HG03095 (cell line): ENCODE results near the gene CARD14.
"Not testable (repeated sequence)": the region's sequence is repeated elsewhere in the genome, so short reads cannot be mapped to it uniquely, and the experiment has no call there.

Experiments
- ATAC-seq: cut with Tn5 transposase; IDR thresholded peaks from one replicate; pipeline ENCODE4 v1.9.1; 2021; ENCODE audit warnings: moderate library complexity; ENCODE audit not compliant: unreplicated experiment

The CARD14 gene

DNA sequence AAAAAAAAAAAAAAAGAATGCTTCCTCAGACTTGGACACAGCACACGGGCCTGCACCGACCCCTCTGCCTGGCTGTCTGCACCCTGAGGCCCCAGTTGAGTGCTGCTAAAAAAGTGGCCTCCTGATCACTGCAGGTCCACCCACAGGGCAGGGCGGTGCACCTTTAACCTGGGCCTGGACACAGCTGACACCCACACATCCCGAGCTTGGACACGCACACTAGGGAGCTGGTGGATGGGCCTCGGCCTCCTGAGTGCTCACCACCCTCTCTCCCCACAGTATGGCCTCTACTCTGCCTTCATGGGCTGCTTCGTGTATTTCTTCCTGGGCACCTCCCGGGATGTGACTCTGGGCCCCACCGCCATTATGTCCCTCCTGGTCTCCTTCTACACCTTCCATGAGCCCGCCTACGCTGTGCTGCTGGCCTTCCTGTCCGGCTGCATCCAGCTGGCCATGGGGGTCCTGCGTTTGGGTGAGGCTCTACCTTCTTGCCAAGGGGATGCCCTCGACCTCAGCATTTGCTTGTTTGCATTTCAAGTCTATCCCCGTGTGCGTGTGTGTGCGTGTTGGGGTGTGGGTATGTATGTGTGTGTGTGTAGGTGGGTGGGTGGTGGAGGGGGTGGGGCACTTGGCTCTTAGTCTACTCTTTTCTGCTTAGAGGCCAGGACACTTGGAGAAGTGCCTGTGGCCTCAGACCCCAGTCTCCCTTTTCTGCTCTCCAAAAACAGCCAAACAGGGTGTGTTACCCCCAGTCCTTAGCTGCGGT lies 52.7 kb downstream of the CARD14 start:
- no peak for ATAC-seq

DNA sequence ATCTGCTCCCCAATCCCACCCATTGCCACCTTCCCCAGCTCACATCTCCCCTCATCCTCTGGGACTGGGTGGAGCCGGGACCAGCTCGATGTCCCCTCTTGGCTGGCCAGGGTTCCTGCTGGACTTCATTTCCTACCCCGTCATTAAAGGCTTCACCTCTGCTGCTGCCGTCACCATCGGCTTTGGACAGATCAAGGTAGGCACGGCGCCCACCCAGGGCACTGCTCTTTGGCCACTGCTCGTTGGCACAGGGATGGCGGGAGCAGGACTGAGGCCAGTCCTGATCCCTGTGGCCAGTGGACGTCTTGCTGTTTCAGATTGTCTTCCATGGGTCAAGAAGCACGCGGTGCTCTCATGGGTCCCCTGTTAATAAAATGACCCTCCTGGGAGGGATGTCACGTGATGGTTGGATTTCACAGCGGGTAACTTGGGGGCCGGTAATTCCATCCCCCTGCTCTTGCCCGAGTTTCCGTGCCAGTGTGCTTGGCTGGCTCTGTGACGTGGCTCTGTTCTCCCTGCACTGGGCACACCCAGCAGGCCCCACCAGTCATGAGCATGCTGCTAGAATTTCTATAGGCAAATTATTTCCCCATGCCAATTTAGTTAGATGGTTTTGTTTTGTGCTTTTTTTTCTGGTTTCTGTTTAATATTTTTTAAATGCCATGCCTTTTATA lies 53.4 kb downstream of the CARD14 start:
- no peak for ATAC-seq

DNA sequence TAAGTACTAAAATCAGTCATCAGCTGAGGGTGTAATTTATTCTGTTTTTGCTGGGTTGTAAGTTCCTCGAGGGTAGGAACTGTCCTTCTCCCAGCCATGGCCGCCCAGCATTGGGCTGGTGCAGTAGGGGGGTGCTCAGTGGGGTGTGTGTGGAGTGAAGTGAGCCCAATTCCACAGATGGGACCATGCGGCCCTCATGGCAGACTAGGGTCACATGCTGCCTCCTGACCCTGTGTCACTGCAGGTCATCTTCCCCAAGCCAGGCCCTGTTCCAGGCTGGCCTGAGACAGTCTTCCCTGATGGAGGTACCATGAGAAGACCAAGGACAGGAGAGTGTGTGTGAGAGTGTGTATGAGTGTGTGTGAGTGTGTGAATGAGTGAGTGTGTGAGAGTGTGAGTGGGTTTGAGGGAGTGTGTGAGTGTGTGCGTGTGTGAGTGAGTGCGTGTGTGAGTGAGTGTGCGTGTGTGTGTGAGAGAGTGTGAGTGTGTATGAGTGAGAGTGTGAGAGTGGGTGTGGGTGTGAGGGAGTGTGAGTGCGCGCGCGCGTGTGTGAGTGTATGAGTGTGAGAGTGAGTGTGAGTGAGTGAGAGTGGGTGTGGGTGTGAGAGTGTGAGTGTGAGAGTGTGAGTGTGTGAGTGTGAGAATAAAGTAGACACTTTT lies 54.1 kb downstream of the CARD14 start:
- no peak for ATAC-seq

DNA sequence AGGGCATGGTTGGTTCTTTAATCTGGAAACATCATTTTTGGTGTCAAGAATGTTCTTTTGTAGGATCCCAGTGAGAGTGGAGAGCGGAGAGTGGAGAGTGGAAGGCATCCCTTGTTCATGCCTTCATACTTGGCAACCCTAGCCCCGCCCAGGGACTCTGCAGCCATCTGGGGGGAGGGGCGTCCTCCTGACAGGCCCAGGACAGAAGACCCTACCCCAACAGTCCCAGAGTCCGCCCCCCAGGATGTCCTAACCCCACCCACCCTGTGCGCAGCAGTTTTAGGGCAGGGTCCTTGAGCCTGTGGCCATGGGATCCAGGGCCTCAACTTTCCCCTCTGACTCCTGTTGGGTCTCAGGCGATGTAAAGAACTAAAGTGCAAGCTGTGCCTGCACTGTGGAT lies 54.9 kb downstream of the CARD14 start:
- ATAC-seq = no peak

DNA sequence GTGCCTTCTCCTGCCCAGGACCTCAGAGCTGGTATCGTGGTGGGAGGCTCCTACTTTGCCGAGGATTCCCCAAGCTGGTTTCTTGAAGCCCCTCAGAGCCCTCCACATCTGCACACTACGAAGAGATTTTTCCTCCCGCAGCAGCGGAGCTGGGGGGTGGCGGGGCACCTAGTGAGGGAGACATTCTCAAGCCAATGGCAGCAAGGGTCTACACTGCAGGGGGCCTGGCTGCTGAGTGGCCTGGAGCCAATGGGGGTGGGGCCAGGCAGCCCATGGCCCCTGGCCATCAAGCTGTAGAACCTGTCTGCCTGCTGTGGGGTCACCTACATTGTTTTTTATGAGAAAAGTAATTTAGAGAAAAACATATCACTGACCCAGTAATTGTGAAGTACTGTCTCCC lies 55.4 kb downstream of the CARD14 start:
- ATAC-seq = no peak

DNA sequence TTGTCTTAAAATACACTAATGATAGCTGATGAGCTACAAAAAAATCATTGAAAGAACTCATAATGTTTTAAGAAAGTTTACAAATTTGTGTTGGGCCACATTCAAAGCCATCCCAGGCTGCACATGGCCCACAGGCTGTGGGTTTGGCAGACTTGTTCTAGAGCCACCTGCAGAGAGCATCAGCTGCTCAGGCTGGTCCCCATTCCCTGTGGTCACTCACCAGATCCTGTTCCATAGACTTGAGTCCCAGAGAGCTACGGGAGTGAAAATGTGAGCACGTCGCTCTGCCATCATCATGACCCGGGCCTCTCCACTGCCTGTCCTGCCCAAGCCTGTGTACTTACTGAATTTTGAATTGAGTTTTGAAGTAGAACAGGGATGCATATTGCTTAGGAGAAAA lies 57.3 kb downstream of the CARD14 start:
- no peak for ATAC-seq

DNA sequence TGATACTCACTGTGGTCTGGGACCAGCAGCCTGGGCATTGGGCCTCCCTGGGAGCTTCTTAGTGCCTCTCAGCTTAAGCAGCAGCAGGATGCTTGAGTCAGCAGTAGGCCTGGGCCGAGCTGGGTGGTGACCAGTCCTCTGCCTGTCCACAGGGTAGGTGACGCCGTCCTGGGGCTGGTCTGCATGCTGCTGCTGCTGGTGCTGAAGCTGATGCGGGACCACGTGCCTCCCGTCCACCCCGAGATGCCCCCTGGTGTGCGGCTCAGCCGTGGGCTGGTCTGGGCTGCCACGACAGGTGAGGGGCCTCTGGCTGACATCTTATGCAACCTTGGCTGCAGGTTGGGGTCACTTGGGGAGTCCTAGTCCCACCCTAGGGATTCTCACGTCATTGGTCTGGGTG lies 57.8 kb downstream of the CARD14 start:
- no peak for ATAC-seq

DNA sequence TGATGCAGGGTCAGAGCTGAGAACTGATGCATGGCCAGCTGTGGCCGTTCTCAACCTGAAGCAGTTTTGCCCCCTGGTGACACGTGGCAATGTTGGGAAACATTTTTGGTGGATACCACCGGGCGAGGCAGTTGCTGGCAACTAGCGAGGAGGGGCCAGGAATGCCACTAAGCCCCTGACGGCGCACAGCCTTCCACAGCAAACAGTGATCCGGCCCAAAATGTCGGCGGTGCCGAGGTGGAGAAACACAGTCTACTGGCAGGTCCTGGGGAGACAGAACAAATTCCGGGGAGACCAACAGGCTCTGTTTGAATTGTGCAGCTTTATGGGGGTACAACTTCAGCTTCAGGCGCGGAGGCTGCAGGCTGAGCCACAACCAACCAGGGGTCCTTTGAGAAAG lies 58.6 kb downstream of the CARD14 start:
- ATAC-seq = no peak

DNA sequence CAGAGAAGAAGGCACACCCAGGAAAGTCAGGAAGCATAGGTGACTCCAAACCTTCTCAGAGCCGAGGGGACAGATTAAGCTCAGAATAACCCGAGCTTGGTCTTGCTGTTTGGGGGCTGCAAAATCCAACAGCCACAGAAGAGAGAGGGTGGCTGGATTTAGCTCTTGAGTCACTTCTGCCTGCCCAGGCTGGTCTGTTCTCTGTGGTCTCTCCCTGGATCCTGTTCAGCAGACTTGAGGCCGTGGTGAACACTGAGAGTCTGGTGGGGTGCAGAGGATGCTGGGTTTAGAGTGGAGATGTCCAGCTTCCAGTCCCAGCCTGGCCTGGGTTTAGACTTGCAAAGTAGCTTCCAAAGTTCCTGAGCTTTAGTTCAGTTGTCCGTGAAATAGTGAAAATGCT lies 59.2 kb downstream of the CARD14 start:
- ATAC-seq = no peak

DNA sequence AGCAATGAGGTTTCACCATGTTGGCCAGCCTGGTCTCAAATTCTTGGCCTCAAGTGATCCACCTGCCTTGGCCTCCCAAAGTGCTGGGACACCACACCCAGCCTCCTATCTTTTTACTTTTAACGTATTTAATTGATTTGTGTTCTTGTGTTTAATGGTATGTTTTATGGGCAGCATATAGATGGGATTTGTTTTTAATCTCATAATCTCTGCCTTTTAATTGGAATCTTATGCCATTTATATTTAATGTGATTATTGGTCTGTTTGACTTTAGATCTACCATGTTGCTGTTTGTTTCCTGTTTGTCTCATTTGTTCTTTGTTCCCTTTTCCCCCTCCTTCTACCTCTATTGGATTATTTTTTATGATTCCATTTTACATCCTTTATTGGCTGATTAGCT lies 62.6 kb downstream of the CARD14 start:
- ATAC-seq = no peak

DNA sequence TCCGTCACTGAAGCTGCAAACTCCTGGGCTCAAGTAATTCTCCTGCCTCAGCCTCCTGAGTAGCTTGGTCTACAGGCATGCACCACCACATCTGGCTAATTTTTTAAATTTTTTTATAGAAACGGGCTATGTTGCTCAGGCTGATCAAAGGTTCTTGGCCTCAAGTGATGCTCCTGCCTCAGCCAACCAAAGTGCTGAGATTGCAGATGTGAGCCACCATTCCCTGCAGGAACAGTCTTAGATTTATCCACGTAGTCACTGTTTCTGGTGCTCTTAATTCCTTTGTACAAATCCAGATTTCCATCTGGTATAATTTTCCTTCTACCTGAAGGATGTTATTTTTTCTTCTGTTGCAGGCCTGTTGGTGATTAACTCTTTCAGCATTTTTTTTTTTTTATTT lies 63.4 kb downstream of the CARD14 start:
- no peak for ATAC-seq

DNA sequence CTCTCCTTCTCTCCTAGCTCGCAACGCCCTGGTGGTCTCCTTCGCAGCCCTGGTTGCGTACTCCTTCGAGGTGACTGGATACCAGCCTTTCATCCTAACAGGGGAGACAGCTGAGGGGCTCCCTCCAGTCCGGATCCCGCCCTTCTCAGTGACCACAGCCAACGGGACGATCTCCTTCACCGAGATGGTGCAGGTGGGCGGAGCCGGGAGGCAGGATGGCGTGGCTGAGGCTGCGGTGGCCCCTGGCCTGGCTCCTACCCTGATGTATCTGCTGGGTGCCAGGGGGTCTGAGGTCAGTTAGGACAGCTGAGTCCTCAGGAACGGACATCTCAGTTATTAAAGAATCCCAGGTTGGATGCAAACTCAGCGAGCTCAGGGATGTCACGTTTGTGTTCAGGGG lies 67.1 kb downstream of the CARD14 start:
- no peak for ATAC-seq

DNA sequence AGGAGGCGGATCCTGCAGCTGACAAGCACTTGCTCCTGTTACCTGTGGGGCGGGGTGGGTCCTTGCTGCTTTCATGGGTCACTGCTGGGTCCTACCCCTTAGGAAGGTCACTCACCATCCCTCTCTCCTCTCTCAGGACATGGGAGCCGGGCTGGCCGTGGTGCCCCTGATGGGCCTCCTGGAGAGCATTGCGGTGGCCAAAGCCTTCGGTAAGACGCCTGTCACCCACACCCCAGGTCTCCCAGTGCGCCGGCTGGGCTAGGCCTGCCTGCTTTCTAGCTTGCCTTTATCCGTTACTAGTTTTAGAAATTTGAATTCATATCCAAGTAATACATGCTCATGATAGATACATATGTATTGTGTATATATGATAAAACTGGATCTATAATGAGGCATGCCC lies 67.6 kb downstream of the CARD14 start:
- no peak for ATAC-seq

DNA sequence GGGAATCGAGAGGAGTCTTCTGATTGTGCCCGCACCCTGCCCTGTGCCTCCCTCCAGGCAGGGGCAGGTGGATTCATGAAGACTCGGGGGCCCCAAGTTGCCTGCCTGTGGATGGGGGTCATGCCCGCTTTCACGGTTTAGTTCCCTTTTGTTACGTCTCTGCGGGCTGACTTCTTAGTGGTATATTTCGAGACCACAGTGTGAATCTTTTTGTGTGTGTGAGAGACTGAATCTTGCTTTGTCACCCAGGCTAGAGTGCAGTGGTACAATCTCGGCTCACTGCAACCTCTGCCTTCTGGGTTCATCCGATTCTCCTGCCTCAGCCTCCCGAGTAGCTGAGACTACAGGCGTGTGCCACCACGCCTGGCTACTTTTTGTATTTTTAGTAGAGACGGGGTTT lies 72.7 kb downstream of the CARD14 start:
- ATAC-seq = no peak

DNA sequence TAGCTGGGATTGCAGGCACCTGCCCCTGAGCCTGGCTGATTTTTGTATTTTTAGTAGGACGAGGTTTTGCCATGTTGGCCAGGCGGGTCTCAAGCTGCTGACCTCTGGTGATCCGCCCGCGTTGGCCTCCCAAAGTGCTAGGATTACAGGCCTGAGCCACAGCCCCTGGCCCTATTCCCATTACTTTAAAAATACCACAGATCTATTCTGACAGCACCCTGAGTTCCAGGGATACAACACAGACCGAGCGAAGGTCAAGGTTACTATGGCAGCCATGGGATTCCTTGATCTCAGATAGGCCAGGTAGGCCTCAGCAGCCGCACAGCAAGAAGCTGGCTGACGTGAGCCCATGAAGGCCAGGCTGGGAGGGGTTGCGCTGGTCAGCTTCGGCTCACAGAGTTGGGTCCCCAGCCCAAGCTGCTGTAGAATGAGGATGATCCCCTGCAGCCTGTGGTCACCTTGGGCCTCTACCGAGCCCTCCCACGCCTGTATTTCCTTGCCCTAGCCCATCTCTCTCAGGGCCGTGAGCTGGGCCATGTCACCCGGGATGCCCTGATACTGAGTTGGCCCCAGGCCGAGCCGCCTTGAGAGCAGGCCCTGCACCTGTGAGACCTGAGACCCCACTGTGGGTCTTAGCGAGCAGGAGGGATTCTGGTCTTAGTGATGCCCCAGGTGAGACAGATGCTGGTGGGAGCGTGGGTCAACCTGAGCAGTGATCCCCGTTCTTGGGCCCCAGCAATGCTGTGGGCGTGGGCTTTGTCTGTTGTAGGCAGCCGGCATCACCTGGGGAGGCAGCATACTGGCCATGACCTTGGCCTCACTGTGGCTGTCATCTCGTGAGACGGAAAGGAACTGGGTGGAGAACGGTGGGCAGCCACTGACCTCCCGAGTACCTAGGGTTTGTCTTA lies 74.0 kb downstream of the CARD14 start:
- no peak for ATAC-seq

DNA sequence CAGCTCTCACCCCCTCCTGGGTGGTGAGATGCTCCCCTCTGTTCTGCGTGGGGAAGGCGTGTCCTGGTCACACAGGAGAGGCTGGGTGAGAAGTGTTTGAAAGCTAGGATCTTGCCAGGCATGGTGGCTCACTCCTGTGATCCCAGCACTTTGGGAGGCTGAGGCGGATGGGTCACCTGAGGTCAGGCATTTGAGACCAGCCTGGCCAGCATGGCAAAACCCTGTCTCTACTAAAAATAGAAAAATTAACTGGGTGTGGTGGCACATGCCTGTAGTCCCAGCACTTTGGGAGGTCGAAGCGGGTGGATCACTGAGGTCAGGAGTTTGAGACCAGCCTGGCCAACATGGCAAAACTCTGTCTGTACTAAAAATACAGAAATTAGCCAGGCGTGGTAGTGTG lies 74.6 kb downstream of the CARD14 start:
- ATAC-seq = not testable (repeated sequence)

DNA sequence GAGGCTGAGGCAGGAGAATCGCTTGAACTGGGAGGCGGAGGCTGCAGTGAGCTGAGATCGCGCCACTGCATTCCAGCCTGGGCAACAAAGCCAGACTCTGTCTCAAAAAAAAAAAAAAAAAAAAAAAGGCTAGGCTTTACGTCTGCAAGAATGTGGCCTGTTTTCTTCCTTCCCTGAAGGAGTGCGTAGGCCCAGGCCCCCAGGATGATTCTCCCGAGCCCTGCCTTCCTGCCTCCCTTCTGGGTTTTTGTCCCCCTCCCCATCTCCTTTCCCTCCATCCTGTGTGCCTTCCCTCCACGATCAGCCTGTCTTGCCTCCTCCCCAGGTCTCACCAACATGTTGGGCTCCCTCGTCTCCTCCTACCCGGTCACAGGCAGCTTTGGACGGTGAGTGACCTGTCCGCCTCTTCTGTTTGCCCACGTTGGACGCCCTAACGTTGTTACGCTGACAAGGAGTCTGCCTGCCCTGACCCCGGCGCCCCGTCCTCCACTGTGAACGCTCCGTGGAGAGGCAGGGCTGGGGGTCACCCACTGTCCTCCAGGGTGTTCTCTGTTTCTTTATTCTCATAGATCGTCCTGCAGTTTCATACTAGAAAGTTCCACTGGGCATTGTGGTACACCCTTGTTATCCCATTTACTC lies 75.2 kb downstream of the CARD14 start:
- no peak for ATAC-seq

DNA sequence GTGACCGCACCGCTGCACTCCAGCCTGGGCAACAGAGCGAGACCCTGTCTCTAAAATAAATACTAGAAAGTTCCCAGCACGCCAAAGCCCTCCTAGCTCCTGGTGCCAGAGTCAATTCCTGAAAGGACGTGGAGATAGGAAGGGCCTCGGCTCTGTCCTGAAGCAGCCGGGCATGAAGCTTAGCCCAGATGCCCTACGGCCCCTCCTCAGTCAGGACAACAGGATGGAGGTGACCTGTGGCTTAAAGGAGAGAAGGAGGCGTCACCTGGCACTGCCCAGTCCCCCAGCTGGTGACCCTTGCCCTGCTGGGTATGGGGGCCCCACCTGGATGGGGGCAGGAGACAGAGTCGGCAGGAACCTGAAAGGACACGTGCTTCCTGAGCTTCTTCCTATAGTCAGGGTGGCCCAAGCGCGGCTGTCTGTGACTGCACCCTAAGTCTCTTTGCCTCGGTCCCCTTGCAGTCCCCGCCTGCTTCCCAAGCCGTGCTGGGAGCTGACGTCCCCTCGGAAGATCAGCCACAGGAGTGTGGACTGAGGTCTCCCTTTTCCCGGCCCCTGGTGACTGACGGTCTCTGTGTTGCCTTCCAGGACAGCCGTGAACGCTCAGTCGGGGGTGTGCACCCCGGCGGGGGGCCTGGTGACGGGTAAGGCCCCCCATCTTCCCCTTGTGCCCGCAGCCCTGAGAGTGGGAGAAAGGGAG lies 75.9 kb downstream of the CARD14 start:
- ATAC-seq = no peak

DNA sequence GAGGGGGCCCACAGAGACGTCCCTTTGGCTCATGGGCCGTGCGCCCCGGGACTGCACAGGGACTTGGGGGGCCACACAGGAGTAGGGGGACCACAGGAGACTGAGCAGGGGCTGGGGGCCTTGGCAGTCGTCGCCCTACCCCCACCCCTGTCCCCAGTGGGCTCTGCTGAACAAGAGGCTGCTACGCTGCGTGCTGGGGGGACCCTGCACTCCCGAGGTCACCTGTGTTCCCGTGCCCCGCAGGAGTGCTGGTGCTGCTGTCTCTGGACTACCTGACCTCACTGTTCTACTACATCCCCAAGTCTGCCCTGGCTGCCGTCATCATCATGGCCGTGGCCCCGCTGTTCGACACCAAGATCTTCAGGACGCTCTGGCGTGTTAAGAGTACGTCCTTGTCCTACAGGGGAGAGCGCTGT lies 76.4 kb downstream of the CARD14 start:
- no peak for ATAC-seq

DNA sequence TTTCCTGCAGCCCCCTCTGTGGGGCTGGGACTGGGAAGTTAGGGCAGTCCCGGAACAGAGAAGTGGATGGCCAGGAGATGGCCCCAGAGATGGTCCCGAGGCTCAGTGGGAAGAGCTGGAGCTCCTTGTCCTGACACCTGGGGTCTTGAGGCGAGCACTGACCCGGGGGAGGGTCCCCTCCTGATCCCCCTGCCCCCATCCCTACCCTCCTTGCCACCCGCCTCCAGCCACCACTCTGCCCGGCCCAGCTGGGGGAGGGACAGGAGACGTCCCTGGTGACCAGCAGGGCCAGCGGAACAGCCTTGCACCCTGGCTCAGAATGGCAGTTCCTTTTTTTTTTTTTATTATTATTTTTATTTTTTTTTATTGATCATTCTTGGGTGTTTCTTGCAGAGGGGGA lies 76.9 kb downstream of the CARD14 start:
- ATAC-seq = no peak
